ENCODE measurements around the gene SRCIN1.
"Not testable (repeated sequence)": the region's sequence is repeated elsewhere in the genome, so short reads cannot be mapped to it uniquely, and the experiment has no call there.

The SRCIN1 gene

GRCh38 chr17:38499230-38499629 lies 106.5 kb downstream of the SRCIN1 start:
- H3K4me2 ChIP-seq (ENCODE audit: low read depth, low read length, poor library complexity, severe bottlenecking); H3K9ac ChIP-seq (ENCODE audit: low read length); H4K20me1 ChIP-seq (ENCODE audit: low read depth, low read length); H3F3A ChIP-seq (ENCODE audit: insufficient read depth); H3K79me2 ChIP-seq (ENCODE audit: insufficient read depth, low read length); H3K4me3 ChIP-seq (ENCODE audit: insufficient read depth, low read length, poor library complexity, severe bottlenecking); H2AFZ ChIP-seq (ENCODE audit: low read depth, low read length, severe bottlenecking); H3K36me3 ChIP-seq (ENCODE audit: low read length); H3K9me3 ChIP-seq (ENCODE audit: insufficient read depth, low read length); H3K9me2 ChIP-seq (replicated peaks; ENCODE audit: insufficient read depth, low read length); H3K27me3 ChIP-seq (ENCODE audit: low read length); H3K27ac ChIP-seq (ENCODE audit: low read depth, low read length): not testable (repeated sequence)

GRCh38 chr17:38498353-38498752 lies 107.4 kb downstream of the SRCIN1 start:
- H3K9ac ChIP-seq (ENCODE audit: low read length): no peak overlapping the region
- TF ChIP-seq, protein P1, sequence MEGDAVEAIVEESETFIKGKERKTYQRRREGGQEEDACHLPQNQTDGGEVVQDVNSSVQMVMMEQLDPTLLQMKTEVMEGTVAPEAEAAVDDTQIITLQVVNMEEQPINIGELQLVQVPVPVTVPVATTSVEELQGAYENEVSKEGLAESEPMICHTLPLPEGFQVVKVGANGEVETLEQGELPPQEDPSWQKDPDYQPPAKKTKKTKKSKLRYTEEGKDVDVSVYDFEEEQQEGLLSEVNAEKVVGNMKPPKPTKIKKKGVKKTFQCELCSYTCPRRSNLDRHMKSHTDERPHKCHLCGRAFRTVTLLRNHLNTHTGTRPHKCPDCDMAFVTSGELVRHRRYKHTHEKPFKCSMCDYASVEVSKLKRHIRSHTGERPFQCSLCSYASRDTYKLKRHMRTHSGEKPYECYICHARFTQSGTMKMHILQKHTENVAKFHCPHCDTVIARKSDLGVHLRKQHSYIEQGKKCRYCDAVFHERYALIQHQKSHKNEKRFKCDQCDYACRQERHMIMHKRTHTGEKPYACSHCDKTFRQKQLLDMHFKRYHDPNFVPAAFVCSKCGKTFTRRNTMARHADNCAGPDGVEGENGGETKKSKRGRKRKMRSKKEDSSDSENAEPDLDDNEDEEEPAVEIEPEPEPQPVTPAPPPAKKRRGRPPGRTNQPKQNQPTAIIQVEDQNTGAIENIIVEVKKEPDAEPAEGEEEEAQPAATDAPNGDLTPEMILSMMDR (IDR thresholded peaks at IDR 0.05; ENCODE audit: insufficient read depth, low read length, poor library complexity, severe bottlenecking): no peak
- TF ChIP-seq EZH2phosphoT487 (conservative IDR thresholded peaks at IDR 0.05; ENCODE audit: low read length): no peak
- no peaks in the 10 kb centered on the region for H3K79me2 ChIP-seq (ENCODE audit: insufficient read depth, low read length)
- no peaks in the 10 kb centered on the region for H4K20me1 ChIP-seq (ENCODE audit: low read depth, low read length)
- no peaks in the 10 kb centered on the region for H3K27me3 ChIP-seq (ENCODE audit: low read length)
- H3K36me3 ChIP-seq (ENCODE audit: low read length): no peaks in the 10 kb centered on the region
- no peak overlapping the region for H3K4me3 ChIP-seq (ENCODE audit: insufficient read depth, low read length, poor library complexity, severe bottlenecking)
- H3K9me2 ChIP-seq (replicated peaks; ENCODE audit: insufficient read depth, low read length): no peaks in the 10 kb centered on the region
- no peaks in the 10 kb centered on the region for H3K9me3 ChIP-seq (ENCODE audit: insufficient read depth, low read length)
- H3K4me2 ChIP-seq (ENCODE audit: low read depth, low read length, poor library complexity, severe bottlenecking): no peak overlapping the region
- no peaks in the 10 kb centered on the region for H3F3A ChIP-seq (ENCODE audit: insufficient read depth)
- no peak overlapping the region for H2AFZ ChIP-seq (ENCODE audit: low read depth, low read length, severe bottlenecking)
- H3K27ac ChIP-seq (ENCODE audit: low read depth, low read length): no peak overlapping the region

- H3K4me3 ChIP-seq (ENCODE audit: insufficient read depth, low read length, poor library complexity, severe bottlenecking); H2AFZ ChIP-seq (ENCODE audit: low read depth, low read length, severe bottlenecking); H3K9me3 ChIP-seq (ENCODE audit: insufficient read depth, low read length); H4K20me1 ChIP-seq (ENCODE audit: low read depth, low read length); H3K9me2 ChIP-seq (replicated peaks; ENCODE audit: insufficient read depth, low read length); H3K79me2 ChIP-seq (ENCODE audit: insufficient read depth, low read length); H3K4me2 ChIP-seq (ENCODE audit: low read depth, low read length, poor library complexity, severe bottlenecking); H3K27ac ChIP-seq (ENCODE audit: low read depth, low read length); H3K27me3 ChIP-seq (ENCODE audit: low read length); H3K36me3 ChIP-seq (ENCODE audit: low read length); H3K9ac ChIP-seq (ENCODE audit: low read length); H3F3A ChIP-seq (ENCODE audit: insufficient read depth): not testable (repeated sequence)
Observed at GRCh38 chr17:38497656-38498055, 108.1 kb downstream of the SRCIN1 start.

GRCh38 chr17:38494152-38494551 lies 111.6 kb downstream of the SRCIN1 start:
- not testable (repeated sequence) for H3K4me2 ChIP-seq (ENCODE audit: low read depth, low read length, poor library complexity, severe bottlenecking); H3K4me3 ChIP-seq (ENCODE audit: insufficient read depth, low read length, poor library complexity, severe bottlenecking); H3K9me3 ChIP-seq (ENCODE audit: insufficient read depth, low read length); H3K9me2 ChIP-seq (replicated peaks; ENCODE audit: insufficient read depth, low read length); H4K20me1 ChIP-seq (ENCODE audit: low read depth, low read length); H2AFZ ChIP-seq (ENCODE audit: low read depth, low read length, severe bottlenecking); H3K79me2 ChIP-seq (ENCODE audit: insufficient read depth, low read length); H3K27ac ChIP-seq (ENCODE audit: low read depth, low read length); H3K36me3 ChIP-seq (ENCODE audit: low read length); H3F3A ChIP-seq (ENCODE audit: insufficient read depth); H3K27me3 ChIP-seq (ENCODE audit: low read length); H3K9ac ChIP-seq (ENCODE audit: low read length)

- not testable (repeated sequence) for H3K9ac ChIP-seq (ENCODE audit: low read length); H3K36me3 ChIP-seq (ENCODE audit: low read length); H3K9me2 ChIP-seq (replicated peaks; ENCODE audit: insufficient read depth, low read length); H3K9me3 ChIP-seq (ENCODE audit: insufficient read depth, low read length); H2AFZ ChIP-seq (ENCODE audit: low read depth, low read length, severe bottlenecking); H3K4me2 ChIP-seq (ENCODE audit: low read depth, low read length, poor library complexity, severe bottlenecking); H3K79me2 ChIP-seq (ENCODE audit: insufficient read depth, low read length); H3K27me3 ChIP-seq (ENCODE audit: low read length); H4K20me1 ChIP-seq (ENCODE audit: low read depth, low read length); H3K4me3 ChIP-seq (ENCODE audit: insufficient read depth, low read length, poor library complexity, severe bottlenecking); H3F3A ChIP-seq (ENCODE audit: insufficient read depth); H3K27ac ChIP-seq (ENCODE audit: low read depth, low read length)
- TF ChIP-seq, protein P1 (IDR thresholded peaks at IDR 0.05; ENCODE audit: insufficient read depth, low read length, poor library complexity, severe bottlenecking): peak; percentile 49
Observed at GRCh38 chr17:38492067-38493040, 113.4 kb downstream of the SRCIN1 start.

DNA sequence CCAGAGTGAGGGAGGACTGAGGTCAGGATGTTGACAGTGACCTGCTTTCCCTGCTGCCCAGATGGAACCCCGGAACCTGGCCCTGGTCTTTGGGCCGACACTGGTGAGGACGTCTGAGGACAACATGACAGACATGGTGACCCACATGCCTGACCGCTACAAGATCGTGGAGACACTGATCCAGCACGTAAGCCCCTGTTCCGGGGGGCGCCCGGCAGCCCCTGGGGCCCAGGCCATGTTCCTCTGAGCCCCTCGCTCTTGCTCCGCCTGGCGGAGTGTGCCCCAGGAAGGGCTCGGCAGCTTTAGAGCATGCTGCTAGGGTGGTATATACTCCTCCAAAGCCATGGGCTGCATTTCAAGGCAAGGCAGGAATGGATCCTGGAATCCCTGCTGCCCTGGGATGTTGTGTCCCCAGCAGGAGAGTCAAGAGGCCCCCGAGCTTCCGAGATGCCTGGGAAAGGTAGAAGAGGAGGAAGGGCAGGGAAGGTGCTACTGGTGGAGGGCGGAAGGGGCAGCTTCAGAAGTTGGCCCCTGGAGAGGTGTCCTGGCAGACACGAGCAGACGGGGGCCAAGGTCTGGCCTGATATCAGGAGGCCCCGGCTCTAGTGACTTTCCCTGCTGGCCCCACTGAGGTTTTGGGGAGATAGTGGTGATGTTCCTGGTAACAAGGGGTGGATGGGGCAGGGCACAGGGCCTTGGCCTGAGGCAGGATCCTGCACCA lies 114.2 kb downstream of the SRCIN1 start:
- H3K36me3 ChIP-seq (ENCODE audit: low read length); H2AFZ ChIP-seq (ENCODE audit: low read depth, low read length, severe bottlenecking); H3K9me2 ChIP-seq (replicated peaks; ENCODE audit: insufficient read depth, low read length); H3K4me3 ChIP-seq (ENCODE audit: insufficient read depth, low read length, poor library complexity, severe bottlenecking); H4K20me1 ChIP-seq (ENCODE audit: low read depth, low read length); H3K9me3 ChIP-seq (ENCODE audit: insufficient read depth, low read length); H3K27me3 ChIP-seq (ENCODE audit: low read length); H3K4me2 ChIP-seq (ENCODE audit: low read depth, low read length, poor library complexity, severe bottlenecking); H3K9ac ChIP-seq (ENCODE audit: low read length); H3K27ac ChIP-seq (ENCODE audit: low read depth, low read length); H3K79me2 ChIP-seq (ENCODE audit: insufficient read depth, low read length); H3F3A ChIP-seq (ENCODE audit: insufficient read depth): not testable (repeated sequence)
